Naive B cell (primary cell): Measurements from ENCODE around the gene EFS. TPM values are rescaled to one million over a fixed set of nuclear protein-coding genes. Genes with fewer than 3 reads are reported as not detected.

Experiments
- ATAC-seq, 2 donors: fragments of 150-1000 bp; cut with Tn5 transposase; 2 replicates each; pipeline ENCODE4 v1.10.0; 2021; ENCODE audit warnings: low read depth in 2 of 2, mild to moderate bottlenecking in 2 of 2, moderate library complexity in 2 of 2
- DNase-seq: peaks from one replicate; pipeline ENCODE4 v3.0.0; 2022
- H3K27ac Mint-ChIP-seq, 6 donors: one replicate each; pipeline ENCODE4 v1.8.0; 2020 to 2022; ENCODE audit warnings: mild to moderate bottlenecking in 6 of 6, mixed read lengths in 6 of 6, moderate library complexity in 5 of 6, inconsistent platforms in 2 of 6
- H3K27me3 Mint-ChIP-seq, 3 donors: one replicate each; pipeline ENCODE4 v1.8.0; 2021 to 2022; ENCODE audit warnings: mixed read lengths in 3 of 3, mild to moderate bottlenecking in 1 of 3
- H3K36me3 Mint-ChIP-seq, 2 donors: one replicate each; pipeline ENCODE4 v1.8.0; 2020 to 2022; ENCODE audit warnings: mixed read lengths in 2 of 2, inconsistent platforms in 1 of 2, mild to moderate bottlenecking in 1 of 2
- H3K4me1 Mint-ChIP-seq, 3 donors: one replicate each; pipeline ENCODE4 v1.8.0; 2020 to 2022; ENCODE audit warnings: mixed read lengths in 3 of 3, inconsistent platforms in 1 of 3, mild to moderate bottlenecking in 1 of 3, moderate library complexity in 1 of 3
- H3K4me3 Mint-ChIP-seq, 8 donors: one replicate each; pipeline ENCODE4 v1.8.0; 2020 to 2022; ENCODE audit warnings: mild to moderate bottlenecking in 8 of 8, mixed read lengths in 8 of 8, moderate library complexity in 8 of 8, inconsistent platforms in 2 of 8
- H3K9me3 Mint-ChIP-seq, 7 donors: one replicate each; pipeline ENCODE4 v1.8.0; 2020 to 2022; ENCODE audit warnings: mixed read lengths in 7 of 7, mild to moderate bottlenecking in 5 of 7, inconsistent platforms in 2 of 7, moderate library complexity in 1 of 7
- polyA plus RNA-seq, 6 donors: library from polyadenylated mRNA; unstranded; fragments of 300-500 nt; fragmentation: Illumina TruSeq; gene quantifications; one replicate each; pipeline ENCODE4 v1.2.3, GENCODE V29; 2021; ENCODE audit warnings: low read depth in 6 of 6

Gene EFS
- polyA plus RNA-seq, 6 donors from 2014 or later, result not detected

GRCh38 chr14:23321572-23322547 lies 43.1 kb downstream of the EFS start:
- Mint-ChIP-seq H3K4me1 (peaks cover 22 to 32% (median 28%) of the 10 kb centered on the region in 3 donors), H3K27me3 (no peaks in the 10 kb centered on the region), H3K27ac (peak overlapping the region; percentile 82 to 97 (median 94)), H3K4me3 (peak overlapping the region; percentile 88 to 98 (median 94)), H3K36me3 (no peaks in the 10 kb centered on the region), H3K9me3 (peaks cover 0 to 3% (median 0%) of the 10 kb centered on the region in 7 donors)
- ATAC-seq (peak in 1 of 2 donors; percentile 1), DNase-seq (no peak)

DNA sequence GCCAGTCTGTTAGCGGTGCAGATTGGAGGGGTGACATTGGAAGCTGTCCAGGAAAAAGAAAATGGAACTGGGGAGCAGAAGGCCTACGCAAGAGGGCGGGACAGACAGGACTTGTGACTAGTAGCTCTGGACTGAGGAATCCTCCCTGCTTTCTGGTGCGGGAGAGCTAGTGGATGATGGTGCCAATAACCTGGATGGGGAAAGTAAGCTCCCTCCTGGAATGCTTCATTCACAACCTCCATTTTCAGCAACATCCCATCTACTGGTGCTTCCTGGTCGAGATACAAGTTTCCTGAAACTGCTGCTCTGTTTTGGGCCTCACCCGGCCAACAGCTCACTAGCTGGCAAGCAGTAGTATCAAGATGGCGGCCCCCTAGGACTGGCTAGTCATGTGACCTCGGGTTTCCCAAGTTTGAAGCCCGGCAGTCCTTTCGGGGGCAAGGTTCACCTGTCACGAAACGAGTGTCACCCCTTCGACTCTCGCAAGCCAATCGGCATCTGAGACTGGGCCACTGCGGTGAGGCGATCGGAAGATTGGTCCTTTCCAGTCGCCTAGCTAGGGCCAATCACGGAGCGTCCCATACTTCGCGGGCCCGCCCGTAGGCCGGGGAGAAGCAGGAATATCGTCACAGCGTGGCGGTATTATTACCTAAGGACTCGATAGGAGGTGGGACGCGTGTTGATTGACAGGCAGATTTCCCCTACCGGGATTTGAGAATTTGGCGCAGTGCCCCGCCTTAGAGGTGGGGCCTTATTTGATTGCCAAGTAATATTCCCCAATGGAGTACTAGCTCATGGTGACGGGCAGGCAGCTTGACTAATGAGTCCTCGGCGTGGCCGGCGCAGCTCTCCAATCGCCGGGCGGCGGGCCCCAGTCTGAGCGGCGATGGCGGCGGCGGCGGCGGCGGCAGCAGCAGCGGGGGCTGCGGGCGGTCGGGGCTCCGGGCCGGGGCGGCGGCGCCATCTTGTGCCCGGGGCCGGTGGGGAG lies 44.1 kb downstream of the EFS start, which contains the start of gene PABPN1:
Gene PABPN1, plus strand, starts transcription at position 874 of the 988 bp plus-strand sequence. Its CDS starts 13 bp downstream, at position 887.
- Mint-ChIP-seq H3K27ac (peak within 1 kb of the TSS; percentile 97 to 99 (median 99)), H3K4me1 (peaks cover 22 to 32% (median 28%) of the 10 kb centered on the region in 3 donors), H3K36me3 (no peaks in the 10 kb centered on the region), H3K27me3 (no peaks in the 10 kb centered on the region), H3K4me3 (peak within 1 kb of the TSS; percentile 88 to 98 (median 94)), H3K9me3 (peaks cover 0 to 3% (median 0%) of the 10 kb centered on the region in 7 donors)
- ATAC-seq (peak; percentile 81 to 84), DNase-seq (peak; percentile 98)

- DNase-seq (no peak), ATAC-seq (no peak)
- no peaks in the 10 kb centered on the region for H3K36me3 Mint-ChIP-seq
- peaks cover 22 to 32% (median 28%) of the 10 kb centered on the region in 3 donors for H3K4me1 Mint-ChIP-seq
- H3K4me3 Mint-ChIP-seq, result peak overlapping the region; percentile 83 to 96 (median 92)
- no peaks in the 10 kb centered on the region for H3K27me3 Mint-ChIP-seq
- peak overlapping the region; percentile 97 to 99 (median 99) for H3K27ac Mint-ChIP-seq
- H3K9me3 Mint-ChIP-seq, result peaks cover 0 to 3% (median 0%) of the 10 kb centered on the region in 7 donors
Measured at GRCh38 chr14:23319746-23320583, 45.0 kb downstream of the EFS start.

GRCh38 chr14:23316300-23316699 lies 48.7 kb downstream of the EFS start:
- DNase-seq, result no peak
- no peak for ATAC-seq
- Mint-ChIP-seq H3K36me3 (no peaks in the 10 kb centered on the region), H3K27ac (no peak overlapping the region), H3K4me1 (peaks cover 10 to 15% (median 13%) of the 10 kb centered on the region in 3 donors), H3K4me3 (no peak overlapping the region), H3K27me3 (no peaks in the 10 kb centered on the region), H3K9me3 (peaks cover 0 to 3% (median 0%) of the 10 kb centered on the region in 7 donors)

GRCh38 chr14:23310546-23310945 lies 54.4 kb downstream of the EFS start:
- Mint-ChIP-seq H3K27ac (no peak overlapping the region), H3K27me3 (peaks cover 0 to 4% (median 0%) of the 10 kb centered on the region in 3 donors), H3K9me3 (no peaks in the 10 kb centered on the region), H3K4me1 (peaks cover 17 to 19% (median 18%) of the 10 kb centered on the region in 3 donors), H3K36me3 (no peaks in the 10 kb centered on the region), H3K4me3 (no peak overlapping the region)
- DNase-seq (no peak), ATAC-seq (no peak)

GRCh38 chr14:23308721-23309445 lies 56.1 kb downstream of the EFS start:
- H3K27ac Mint-ChIP-seq, result peak overlapping the region in 2 of 6 donors; percentile 15 to 20
- peaks cover 0 to 4% (median 0%) of the 10 kb centered on the region in 3 donors for H3K27me3 Mint-ChIP-seq

DNA sequence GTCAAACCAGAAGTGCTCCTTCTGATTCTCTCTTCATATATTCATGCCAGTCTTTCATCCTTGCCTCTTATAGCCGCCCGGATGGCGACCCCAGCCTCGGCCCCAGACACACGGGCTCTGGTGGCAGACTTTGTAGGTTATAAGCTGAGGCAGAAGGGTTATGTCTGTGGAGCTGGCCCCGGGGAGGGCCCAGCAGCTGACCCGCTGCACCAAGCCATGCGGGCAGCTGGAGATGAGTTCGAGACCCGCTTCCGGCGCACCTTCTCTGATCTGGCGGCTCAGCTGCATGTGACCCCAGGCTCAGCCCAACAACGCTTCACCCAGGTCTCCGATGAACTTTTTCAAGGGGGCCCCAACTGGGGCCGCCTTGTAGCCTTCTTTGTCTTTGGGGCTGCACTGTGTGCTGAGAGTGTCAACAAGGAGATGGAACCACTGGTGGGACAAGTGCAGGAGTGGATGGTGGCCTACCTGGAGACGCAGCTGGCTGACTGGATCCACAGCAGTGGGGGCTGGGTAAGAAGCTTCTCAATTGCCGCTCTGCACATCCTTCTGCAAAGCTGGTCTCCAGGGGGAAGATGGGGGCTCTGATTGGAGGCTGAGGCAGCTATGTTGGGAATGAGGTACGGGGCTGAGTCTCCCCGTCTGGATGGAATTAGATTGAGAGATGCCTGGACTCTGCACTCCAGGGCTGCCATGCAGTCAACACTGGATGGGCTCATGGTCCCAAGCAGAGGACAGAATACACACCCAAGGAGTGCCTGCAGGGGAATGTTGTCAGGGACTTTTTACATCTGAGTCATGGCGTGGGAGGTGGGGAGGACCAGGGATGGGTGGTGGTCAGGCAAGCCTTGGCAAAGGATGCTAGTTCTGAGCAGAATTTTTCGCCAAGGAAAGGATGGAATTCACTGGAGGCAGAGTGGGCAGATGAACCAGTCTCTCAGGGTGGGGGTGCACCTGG lies 57.0 kb downstream of the EFS start:
- peak overlapping the region in 5 of 8 donors; percentile 58 to 85 (median 74) for H3K4me3 Mint-ChIP-seq
- no peaks in the 10 kb centered on the region for H3K9me3 Mint-ChIP-seq
- H3K36me3 Mint-ChIP-seq, result no peaks in the 10 kb centered on the region
- peaks cover 23 to 25% (median 23%) of the 10 kb centered on the region in 3 donors for H3K4me1 Mint-ChIP-seq
- H3K27ac Mint-ChIP-seq, result peak overlapping the region in 3 of 6 donors; percentile 15 to 76 (median 38)
- peaks cover 0 to 4% (median 0%) of the 10 kb centered on the region in 3 donors for H3K27me3 Mint-ChIP-seq
- DNase-seq, result no peak
- no peak for ATAC-seq

More at GRCh38 chr14:23308721-23309445, 56.1 kb downstream of the EFS start:
- no peaks in the 10 kb centered on the region for H3K36me3 Mint-ChIP-seq
- no peak overlapping the region for H3K4me3 Mint-ChIP-seq
- H3K9me3 Mint-ChIP-seq, result no peaks in the 10 kb centered on the region
- H3K4me1 Mint-ChIP-seq, result peaks cover 18 to 23% (median 18%) of the 10 kb centered on the region in 3 donors
- ATAC-seq (no peak), DNase-seq (no peak)

DNA sequence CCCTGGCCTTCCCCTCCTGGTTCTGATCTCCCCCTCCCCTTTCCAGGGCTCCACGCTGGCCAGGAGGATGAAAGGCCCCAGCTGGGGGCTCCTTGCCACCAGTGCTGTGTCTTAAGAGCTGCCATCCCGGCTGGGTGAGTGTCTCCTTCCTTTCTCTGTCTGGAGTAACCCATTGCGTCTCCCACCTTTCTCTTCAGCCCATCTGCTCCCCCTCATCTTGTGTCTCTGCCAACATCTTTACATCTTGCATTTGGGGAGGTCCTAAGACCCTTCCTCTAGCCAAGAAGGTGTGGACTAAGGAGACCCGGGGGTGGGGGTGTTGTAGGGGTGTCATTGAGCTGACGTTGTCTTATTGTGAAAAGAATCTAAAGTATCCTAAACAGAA lies 57.8 kb downstream of the EFS start:
- no peak for DNase-seq
- Mint-ChIP-seq H3K4me1 (peaks cover 28 to 29% (median 28%) of the 10 kb centered on the region in 3 donors), H3K4me3 (peak overlapping the region; percentile 58 to 79 (median 74)), H3K27me3 (peaks cover 0 to 4% (median 0%) of the 10 kb centered on the region in 3 donors), H3K9me3 (no peaks in the 10 kb centered on the region), H3K27ac (peak overlapping the region in 4 of 6 donors; percentile 54 to 93 (median 66)), H3K36me3 (no peaks in the 10 kb centered on the region)
- no peak for ATAC-seq

DNA sequence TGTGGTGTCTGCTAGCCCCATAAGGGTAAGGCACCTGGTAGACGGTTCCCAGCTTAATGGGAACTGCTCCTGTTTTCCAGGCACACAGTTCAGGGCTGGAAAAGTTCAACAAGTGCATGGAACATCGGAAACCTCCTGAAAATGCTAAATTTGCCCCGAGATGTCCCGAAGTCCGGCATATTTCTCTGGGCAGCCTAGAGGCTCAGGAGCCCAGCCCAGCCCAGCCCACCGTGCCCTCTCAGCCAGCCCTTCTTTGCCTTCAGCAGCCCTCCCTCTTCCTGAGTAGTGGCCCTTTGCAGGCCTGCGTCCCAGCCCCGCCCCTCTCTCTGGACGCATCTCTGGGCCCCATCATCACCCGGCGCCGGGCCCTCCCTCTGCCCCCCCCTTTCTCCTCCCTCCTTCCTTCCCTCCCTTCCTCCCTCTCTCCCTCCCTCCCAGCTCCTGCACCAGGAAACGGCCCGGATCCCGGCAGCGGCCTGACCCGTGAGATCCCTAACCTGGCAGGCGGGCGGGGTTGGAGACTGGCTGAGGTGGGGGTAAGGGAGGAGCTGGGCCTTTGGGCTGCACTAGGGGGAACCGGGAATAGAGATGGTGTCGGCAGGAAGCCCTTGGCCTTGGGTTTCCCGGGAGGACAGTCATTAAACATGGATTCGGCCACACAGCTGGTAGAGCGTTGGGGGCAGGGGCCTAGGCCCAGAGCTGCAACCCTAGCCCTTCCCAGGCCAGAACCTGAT lies 58.4 kb downstream of the EFS start, which contains the start of gene BCL2L2:
Gene BCL2L2, plus strand, starts transcription at position 422 of the 734 bp plus-strand sequence. CDS start 935 bp downstream, outside the sequence.
- Mint-ChIP-seq H3K27ac (peak within 1 kb of the TSS; percentile 24 to 93 (median 55)), H3K4me1 (peaks cover 28 to 29% (median 28%) of the 10 kb centered on the region in 3 donors), H3K27me3 (peaks cover 0 to 4% (median 0%) of the 10 kb centered on the region in 3 donors), H3K4me3 (peak within 1 kb of the TSS; percentile 58 to 85 (median 76)), H3K36me3 (no peaks in the 10 kb centered on the region), H3K9me3 (no peaks in the 10 kb centered on the region)
- DNase-seq, result no peak
- no peak for ATAC-seq
